ENCODE results near the gene DHX30. TPM values are rescaled to one million over a fixed set of nuclear protein-coding genes. Genes with fewer than 3 reads are reported as not detected.

The DHX30 gene
- total RNA-seq, 3 donors from 2014 or later (not counting 1 experiment from before 2014, with no cell fraction given), result 72.0 to 83.4 (median 82.1) TPM

- ATAC-seq, result no peak
- H3K27me3 ChIP-seq (ENCODE audit: control insufficient read depth, insufficient read depth, low read length), result no peaks in the 10 kb centered on the region
- H3K4me1 Mint-ChIP-seq, result peaks cover 0 to 4% of the 10 kb centered on the region in 2 donors
- no peak for TF ChIP-seq CTCF (IDR thresholded peaks at IDR 0.05)
- H3K9me3 Mint-ChIP-seq, result no peaks in the 10 kb centered on the region
- H3K36me3 Mint-ChIP-seq, result no peaks in the 10 kb centered on the region
- no peak overlapping the region for H3K27ac ChIP-seq (ENCODE audit: low read length)
- no peak overlapping the region for H3K4me3 ChIP-seq (ENCODE audit: low read length)
- WGBS (ENCODE audit: insufficient coverage), result 97% methylated on average over 10 of the region's 10 CpGs
- no peak overlapping the region for H3K4me3 Mint-ChIP-seq
- H3K9me3 ChIP-seq (ENCODE audit: control insufficient read depth, insufficient read depth, low read length), result no peaks in the 10 kb centered on the region
- intact Hi-C loops (cut with micrococcal nuclease), result no loop called here
- no peak overlapping the region for H3K27ac Mint-ChIP-seq
- no peaks in the 10 kb centered on the region for H3K4me1 ChIP-seq (ENCODE audit: control insufficient read depth, insufficient read depth, low read length)
- H3K27me3 Mint-ChIP-seq (ENCODE audit: low read depth in 2 of 2), result no peaks in the 10 kb centered on the region
- no peak for DNase-seq
- H3K36me3 ChIP-seq (ENCODE audit: control insufficient read depth, insufficient read depth, low read length), result peaks cover 83% of the 10 kb centered on the region
Observed at GRCh38 chr3:47846880-47847248, 43.9 kb downstream of the DHX30 start.

DNA sequence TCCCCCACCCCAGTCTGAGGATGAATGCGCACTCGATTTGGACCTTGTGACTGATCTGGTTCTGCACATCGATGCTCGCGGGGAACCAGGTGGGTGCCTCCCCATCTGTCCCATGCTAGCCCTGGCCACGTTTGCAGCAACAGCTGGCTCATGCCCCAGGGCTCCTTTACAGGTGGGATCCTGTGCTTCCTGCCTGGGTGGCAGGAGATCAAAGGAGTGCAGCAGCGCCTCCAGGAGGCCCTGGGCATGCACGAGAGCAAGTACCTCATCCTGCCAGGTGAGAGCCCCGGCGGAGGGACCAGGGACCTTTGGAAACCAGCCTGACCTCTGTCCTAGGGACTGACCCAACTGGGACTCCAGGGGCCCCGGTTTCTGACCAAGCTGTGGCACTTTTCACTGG, 44.3 kb downstream of the DHX30 start:
- 94% methylated on average over 11 of the region's 11 CpGs for whole genome bisulfite sequencing (ENCODE audit: insufficient coverage)
- ATAC-seq (no peak), DNase-seq (no peak)
- no peak overlapping the region for H3K27ac Mint-ChIP-seq
- H3K9me3 ChIP-seq (ENCODE audit: control insufficient read depth, insufficient read depth, low read length), result no peaks in the 10 kb centered on the region
- no peak overlapping the region for H3K4me3 ChIP-seq (ENCODE audit: low read length)
- no peak for TF ChIP-seq CTCF (IDR thresholded peaks at IDR 0.05)
- no peaks in the 10 kb centered on the region for H3K4me1 ChIP-seq (ENCODE audit: control insufficient read depth, insufficient read depth, low read length)
- H3K4me3 Mint-ChIP-seq, result no peak overlapping the region
- H3K27me3 ChIP-seq (ENCODE audit: control insufficient read depth, insufficient read depth, low read length), result no peaks in the 10 kb centered on the region
- no peaks in the 10 kb centered on the region for H3K9me3 Mint-ChIP-seq
- no peaks in the 10 kb centered on the region for H3K36me3 Mint-ChIP-seq
- H3K36me3 ChIP-seq (ENCODE audit: control insufficient read depth, insufficient read depth, low read length), result peaks cover 85% of the 10 kb centered on the region
- H3K4me1 Mint-ChIP-seq, result peaks cover 0 to 4% of the 10 kb centered on the region in 2 donors
- H3K27me3 Mint-ChIP-seq (ENCODE audit: low read depth in 2 of 2), result no peaks in the 10 kb centered on the region
- no peak overlapping the region for H3K27ac ChIP-seq (ENCODE audit: low read length)
- intact Hi-C loops (cut with micrococcal nuclease), result no loop called here

GRCh38 chr3:47847801-47848518, 45.0 kb downstream of the DHX30 start:
- no peak overlapping the region for H3K27ac Mint-ChIP-seq
- ATAC-seq (no peak), DNase-seq (no peak)
- intact Hi-C loops (cut with micrococcal nuclease), result no loop called here
- Histone ChIP-seq H3K4me3 (ENCODE audit: low read length) (no peak overlapping the region), H3K4me1 (ENCODE audit: control insufficient read depth, insufficient read depth, low read length) (no peaks in the 10 kb centered on the region), H3K9me3 (ENCODE audit: control insufficient read depth, insufficient read depth, low read length) (no peaks in the 10 kb centered on the region), H3K36me3 (ENCODE audit: control insufficient read depth, insufficient read depth, low read length) (peaks cover 80% of the 10 kb centered on the region), H3K27ac (ENCODE audit: low read length) (no peak overlapping the region), H3K27me3 (ENCODE audit: control insufficient read depth, insufficient read depth, low read length) (no peaks in the 10 kb centered on the region)
- 97% methylated on average over 23 of the region's 23 CpGs for WGBS (ENCODE audit: insufficient coverage)
- H3K9me3 Mint-ChIP-seq, result no peaks in the 10 kb centered on the region
- no peaks in the 10 kb centered on the region for H3K27me3 Mint-ChIP-seq (ENCODE audit: low read depth in 2 of 2)
- H3K4me3 Mint-ChIP-seq, result no peak overlapping the region
- peaks cover 0 to 4% of the 10 kb centered on the region in 2 donors for H3K4me1 Mint-ChIP-seq
- no peak for TF ChIP-seq CTCF (IDR thresholded peaks at IDR 0.05)
- no peaks in the 10 kb centered on the region for H3K36me3 Mint-ChIP-seq

DNA sequence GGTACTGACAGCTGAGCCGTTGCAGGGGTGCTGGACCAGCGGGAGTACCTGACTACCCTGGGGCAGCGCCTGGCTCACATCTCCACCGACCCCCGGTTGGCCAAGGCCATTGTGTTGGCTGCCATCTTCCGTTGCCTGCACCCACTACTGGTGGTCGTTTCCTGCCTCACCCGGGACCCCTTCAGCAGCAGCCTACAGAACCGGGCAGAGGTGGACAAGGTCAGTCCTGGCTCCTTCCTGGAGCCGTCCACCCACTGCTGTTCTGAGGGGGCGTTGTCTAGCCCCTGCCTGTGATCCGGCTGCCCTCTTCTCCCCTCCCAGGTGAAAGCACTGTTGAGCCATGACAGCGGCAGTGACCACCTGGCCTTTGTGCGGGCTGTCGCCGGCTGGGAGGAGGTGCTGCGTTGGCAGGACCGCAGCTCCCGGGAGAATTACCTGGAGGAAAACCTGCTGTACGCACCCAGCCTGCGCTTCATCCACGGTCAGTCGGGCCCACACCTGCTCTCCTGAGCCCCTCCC, 45.7 kb downstream of the DHX30 start:
- Histone ChIP-seq H3K27ac (ENCODE audit: low read length) (no peak overlapping the region), H3K36me3 (ENCODE audit: control insufficient read depth, insufficient read depth, low read length) (peaks cover 73% of the 10 kb centered on the region), H3K4me1 (ENCODE audit: control insufficient read depth, insufficient read depth, low read length) (no peaks in the 10 kb centered on the region), H3K27me3 (ENCODE audit: control insufficient read depth, insufficient read depth, low read length) (no peaks in the 10 kb centered on the region), H3K9me3 (ENCODE audit: control insufficient read depth, insufficient read depth, low read length) (no peaks in the 10 kb centered on the region), H3K4me3 (ENCODE audit: low read length) (no peak overlapping the region)
- ATAC-seq, result no peak
- Mint-ChIP-seq H3K4me1 (peaks cover 0 to 4% of the 10 kb centered on the region in 2 donors), H3K27ac (no peak overlapping the region), H3K9me3 (no peaks in the 10 kb centered on the region), H3K27me3 (ENCODE audit: low read depth in 2 of 2) (no peaks in the 10 kb centered on the region), H3K4me3 (no peak overlapping the region), H3K36me3 (no peaks in the 10 kb centered on the region)
- no peak for TF ChIP-seq CTCF (IDR thresholded peaks at IDR 0.05)
- no peak for DNase-seq
- intact Hi-C loops (cut with micrococcal nuclease), result no loop called here
- 97% methylated on average over 23 of the region's 23 CpGs for WGBS (ENCODE audit: insufficient coverage)
